Subcutaneous preadipocyte (primary cell): Measurements from ENCODE around the gene PITPNM2. TPM values are rescaled to one million over a fixed set of nuclear protein-coding genes. Genes with fewer than 3 reads are reported as not detected.

Experiments used
- total RNA-seq: library from RNA; depleted of rRNA; stranded (reverse); fragments of >200 nt; gene quantifications from 2 replicates; pipeline ENCODE4 v1.2.3, GENCODE V29; 2012

PITPNM2 gene
- total RNA-seq: 4.0 and 8.8 TPM in 2 replicates

GRCh38 chr12:123150744-123151456 lies at the start of gene PITPNM2:
TSS of gene PITPNM2 (minus strand) at chr12:123151090. CDS start at chr12:123034590, 116,500 bp downstream.

Other genes starting within 250 kb of the PITPNM2 start
- gene ABCB9, start 184.6 kb downstream of the PITPNM2 start, total RNA-seq: 9.6 and 10.2 TPM in 2 replicates
- 8.5 and 12.1 TPM in 2 replicates for gene OGFOD2, start 175.8 kb downstream of the PITPNM2 start, total RNA-seq
- 118 and 131 TPM in 2 replicates for gene ARL6IP4, start 170.4 kb downstream of the PITPNM2 start, total RNA-seq
- 34.9 and 55.7 TPM in 2 replicates for gene MPHOSPH9, start 82.1 kb upstream of the PITPNM2 start, total RNA-seq
- gene MTRFR, start 82.3 kb upstream of the PITPNM2 start, total RNA-seq: 4.8 and 7.2 TPM in 2 replicates
- 127 and 153 TPM in 2 replicates for gene CDK2AP1, start 120.8 kb upstream of the PITPNM2 start, total RNA-seq
- gene SBNO1, start 213.8 kb upstream of the PITPNM2 start, total RNA-seq: 19.5 and 33.4 TPM in 2 replicates
- 40.1 and 55.5 TPM in 2 replicates for gene KMT5A, start 233.0 kb upstream of the PITPNM2 start, total RNA-seq